ENCODE measurements around the gene SGCD.

GRCh38 chr5:156459812-156460385 lies 132.9 kb downstream of the SGCD start:
- no peak for TF ChIP-seq CTCF (IDR thresholded peaks at IDR 0.05)
- no peak for TF ChIP-seq POLR2AphosphoS5 (IDR thresholded peaks at IDR 0.05)
